Measurements from ENCODE around the gene SUSD6.
"Not testable (repeated sequence)": the region's sequence is repeated elsewhere in the genome, so short reads cannot be mapped to it uniquely, and the experiment has no call there.

- not testable (repeated sequence) for TF ChIP-seq TAF1, POLR2AphosphoS5, SPI1, POU2F2 (IDR thresholded peaks at IDR 0.05; ENCODE audit: low read depth, low read length)
Measured at GRCh38 chr14:69699243-69699642, 87.8 kb downstream of the SUSD6 start.

All from GM12891 (cell line).